HG03342 (cell line): ENCODE data around the gene JAKMIP2.

ENCODE experiments used
- ATAC-seq: cut with Tn5 transposase; IDR thresholded peaks from one replicate; pipeline ENCODE4 v1.9.1; 2021; ENCODE audit warnings: mild to moderate bottlenecking, moderate library complexity; ENCODE audit not compliant: unreplicated experiment

Gene JAKMIP2

DNA sequence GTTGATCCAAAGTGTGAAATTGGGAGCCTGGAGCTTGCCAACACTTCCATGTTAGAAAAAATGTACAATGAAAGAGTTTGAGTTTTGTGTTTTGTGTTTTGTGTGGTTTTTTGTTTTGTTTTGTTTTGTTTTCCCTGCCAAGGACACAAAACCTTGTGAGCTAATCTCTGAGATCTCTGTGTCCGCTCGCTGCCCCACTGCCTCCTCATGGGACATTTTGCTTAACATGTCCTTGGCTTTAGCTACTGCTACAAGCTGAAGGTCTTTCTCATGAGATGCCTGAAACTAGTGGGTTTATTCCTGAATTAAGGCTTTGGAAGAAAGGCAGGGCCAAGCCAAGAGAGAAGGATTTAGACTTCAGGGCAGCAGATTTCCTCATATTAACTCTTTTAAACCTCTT lies 7.3 kb upstream of the JAKMIP2 start:
- ATAC-seq: no peak

DNA sequence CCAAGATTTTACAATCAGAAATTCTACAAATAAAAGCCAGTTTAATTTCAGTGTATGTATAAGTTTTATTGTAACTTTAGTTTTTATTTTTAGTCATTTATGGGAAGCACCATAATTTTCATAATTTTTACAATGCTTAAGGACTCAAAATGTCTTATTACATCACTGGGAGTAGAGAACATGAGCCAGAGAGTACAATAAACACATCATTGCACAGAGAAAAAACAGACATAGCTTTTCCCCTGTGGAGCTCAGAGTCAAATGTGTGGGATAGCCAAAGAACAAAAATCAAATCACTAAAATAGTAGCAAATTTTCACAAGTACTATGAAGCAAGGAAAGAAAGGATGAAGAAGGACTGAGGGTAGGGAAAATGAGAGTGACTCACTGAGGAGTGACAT lies 5.5 kb upstream of the JAKMIP2 start:
- ATAC-seq: no peak

DNA sequence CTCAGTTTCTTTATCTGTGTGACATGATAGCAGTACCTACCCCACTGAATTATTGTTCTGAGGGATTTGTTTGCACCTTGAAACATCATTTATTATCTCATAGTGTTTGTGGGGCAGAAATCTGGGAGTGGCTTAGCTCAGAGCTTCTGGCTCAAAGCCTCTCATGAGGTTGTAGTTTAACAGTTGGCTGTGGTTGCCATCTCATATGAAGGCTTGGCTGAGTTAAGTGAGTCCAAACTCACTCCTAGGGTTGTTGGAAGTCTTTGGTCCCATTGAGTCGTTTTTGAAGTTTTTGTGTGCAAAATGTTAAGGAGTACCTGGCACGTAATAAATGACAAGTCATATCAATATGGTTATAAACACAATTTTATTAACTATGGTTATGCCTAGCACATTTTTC lies 3.6 kb upstream of the JAKMIP2 start:
- no peak for ATAC-seq

DNA sequence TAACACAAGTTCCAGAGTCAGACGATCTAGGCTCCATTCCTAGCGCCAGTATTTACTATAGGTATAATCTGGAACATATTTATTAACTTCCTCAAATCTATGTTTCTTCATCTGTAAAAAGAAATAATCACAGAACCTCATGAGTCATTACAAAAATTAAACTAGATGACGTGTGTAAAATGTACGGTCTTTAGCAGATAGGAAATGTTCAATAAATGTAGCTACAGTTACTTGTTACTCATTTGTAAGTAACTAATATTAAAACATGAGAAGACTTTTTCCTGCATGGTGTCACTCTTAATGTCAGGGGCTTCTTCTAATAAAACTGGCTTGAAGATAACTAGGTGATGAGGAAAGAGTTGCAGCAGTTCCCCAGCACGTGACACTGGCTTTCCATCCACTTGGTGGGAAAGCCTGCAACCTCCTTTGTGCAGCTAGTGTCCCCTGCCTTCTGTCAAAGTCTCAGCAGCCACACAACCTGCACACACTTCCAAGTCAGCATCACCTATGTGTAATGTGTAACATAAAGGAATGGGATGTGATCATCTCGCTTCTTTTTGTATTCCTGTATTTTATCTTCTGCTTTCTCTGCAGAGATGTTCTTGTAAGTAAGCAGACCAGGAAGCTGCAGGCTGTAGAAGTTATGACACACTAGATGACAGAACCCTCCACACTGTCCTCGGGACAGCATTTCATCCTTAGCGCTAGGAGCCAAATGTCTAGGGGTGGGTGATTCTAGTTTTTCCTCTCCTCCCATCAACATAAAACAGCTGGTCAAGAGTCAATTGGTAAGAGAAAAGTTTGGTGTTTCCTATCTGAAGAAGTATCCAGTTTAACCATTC lies 1.8 kb upstream of the JAKMIP2 start:
- ATAC-seq: no peak

DNA sequence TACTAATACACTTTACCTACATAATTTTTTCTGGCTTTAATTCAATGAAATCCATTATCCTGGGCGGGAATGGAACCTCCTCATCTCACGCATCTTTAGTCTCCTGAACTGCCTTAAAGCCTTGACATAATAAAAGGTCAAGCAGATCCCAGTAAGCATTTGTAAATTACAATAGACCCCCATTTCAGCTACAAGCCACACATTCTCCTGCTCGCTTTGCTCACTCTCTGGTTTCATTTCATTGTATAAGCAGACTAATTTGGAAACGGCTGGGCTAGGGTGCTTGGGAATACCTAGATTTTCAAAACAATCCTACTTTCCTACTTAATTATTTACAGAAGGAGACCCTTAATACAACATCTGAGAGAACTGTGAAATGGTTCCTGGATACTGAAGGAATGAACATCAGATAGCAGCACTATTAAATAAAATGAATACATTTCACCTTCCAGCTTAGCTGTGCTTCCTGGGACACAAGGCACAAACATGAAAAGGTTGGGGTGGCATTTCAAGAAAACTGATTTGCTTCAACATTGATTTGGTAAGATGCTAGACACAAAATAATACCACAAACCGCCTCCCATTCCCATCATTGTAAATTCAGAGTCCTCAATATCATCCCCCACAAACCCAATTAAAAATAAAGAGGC lies 1.5 kb downstream of the JAKMIP2 start:
- no peak for ATAC-seq

DNA sequence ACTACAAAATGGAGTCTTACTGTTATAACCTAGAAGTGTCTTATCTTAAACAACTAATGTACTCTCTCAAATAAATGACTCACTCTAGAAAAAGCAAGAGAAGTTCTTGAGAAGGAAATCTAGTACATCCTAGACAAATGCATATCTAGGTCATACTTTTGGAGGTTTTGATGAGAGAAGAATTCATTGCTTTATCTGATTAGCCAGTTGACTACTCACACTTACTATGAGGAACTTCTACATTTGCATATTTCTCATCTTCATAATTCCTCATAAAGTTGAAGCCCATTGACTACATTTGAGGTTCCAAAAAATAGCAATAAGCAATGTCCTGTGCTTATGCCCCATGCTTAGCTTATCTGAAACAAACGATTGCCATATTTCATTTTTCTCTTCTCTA lies 2.8 kb downstream of the JAKMIP2 start:
- no peak for ATAC-seq

DNA sequence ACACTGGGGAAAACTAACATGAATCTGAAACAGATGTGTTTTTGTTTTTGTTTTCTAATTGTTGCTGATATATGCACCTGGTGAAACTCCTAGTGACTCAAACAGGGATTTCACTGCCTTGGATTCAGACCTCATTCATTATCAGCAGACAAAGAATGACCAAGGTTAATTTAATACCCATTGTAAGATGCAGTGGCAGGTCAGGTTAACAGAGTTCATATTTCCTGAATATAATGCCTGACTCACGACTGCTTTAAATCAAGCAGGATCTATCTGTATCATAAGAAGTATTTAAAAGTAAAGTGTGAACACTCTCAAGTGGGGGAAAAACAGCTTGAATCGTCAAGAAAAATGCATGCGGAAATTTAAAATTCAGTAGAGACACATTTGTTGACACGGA lies 5.5 kb downstream of the JAKMIP2 start:
- ATAC-seq: no peak

DNA sequence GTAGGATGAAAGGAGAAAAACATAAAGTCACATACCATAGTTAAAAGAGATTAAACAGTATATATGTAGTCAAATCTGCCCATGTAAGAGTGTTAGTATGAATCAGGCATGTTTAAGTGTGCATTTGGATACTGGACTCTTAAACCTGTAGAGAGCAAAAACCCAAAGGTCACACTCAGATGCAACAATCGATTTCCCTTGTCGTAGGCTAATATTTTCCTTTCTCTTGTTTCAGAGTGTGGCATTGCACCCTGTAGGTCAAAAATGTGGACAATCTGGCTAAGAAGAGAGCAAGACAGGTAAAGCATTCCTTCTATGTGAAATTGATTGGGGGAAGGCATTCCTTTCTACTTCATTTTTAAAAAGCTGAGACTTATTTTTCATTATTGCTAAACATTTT lies 8.9 kb downstream of the JAKMIP2 start:
- no peak for ATAC-seq

DNA sequence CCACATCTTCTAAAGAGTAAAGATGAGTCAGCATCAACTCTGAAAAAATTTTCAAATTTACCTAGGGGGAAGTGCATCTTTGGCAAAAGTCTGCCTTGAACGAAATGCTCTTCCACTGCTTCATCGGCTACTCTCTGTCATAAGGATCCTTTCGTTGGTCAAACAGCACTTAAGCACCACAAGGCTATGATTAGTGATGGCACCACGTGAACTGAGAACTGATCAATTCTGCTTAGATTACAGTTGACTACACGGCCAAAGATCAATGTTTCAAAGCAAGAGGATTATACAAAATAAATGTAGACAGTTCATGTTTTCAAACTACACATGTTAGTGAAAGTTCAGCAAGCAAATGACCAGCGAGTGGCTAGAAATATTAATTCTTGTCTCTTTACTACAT lies 9.4 kb downstream of the JAKMIP2 start:
- no peak for ATAC-seq

DNA sequence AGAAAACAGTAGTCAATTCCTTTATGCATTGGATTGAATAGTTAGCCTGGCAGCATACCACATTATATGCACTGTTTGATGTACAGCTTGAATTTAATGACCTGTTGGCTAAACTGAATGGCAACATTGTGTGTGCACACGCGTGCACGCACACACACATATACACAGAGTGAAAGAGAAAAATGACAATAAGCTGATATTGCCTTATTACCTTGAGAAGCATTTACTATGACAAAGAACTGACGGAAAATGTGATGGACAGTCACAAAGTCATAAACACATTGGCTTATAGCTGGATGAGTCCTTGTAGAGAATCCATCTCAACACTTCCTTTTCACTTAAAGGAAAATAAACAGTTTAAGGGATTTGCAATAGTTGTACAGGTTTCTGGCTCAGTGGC lies 15.5 kb downstream of the JAKMIP2 start:
- ATAC-seq: no peak

DNA sequence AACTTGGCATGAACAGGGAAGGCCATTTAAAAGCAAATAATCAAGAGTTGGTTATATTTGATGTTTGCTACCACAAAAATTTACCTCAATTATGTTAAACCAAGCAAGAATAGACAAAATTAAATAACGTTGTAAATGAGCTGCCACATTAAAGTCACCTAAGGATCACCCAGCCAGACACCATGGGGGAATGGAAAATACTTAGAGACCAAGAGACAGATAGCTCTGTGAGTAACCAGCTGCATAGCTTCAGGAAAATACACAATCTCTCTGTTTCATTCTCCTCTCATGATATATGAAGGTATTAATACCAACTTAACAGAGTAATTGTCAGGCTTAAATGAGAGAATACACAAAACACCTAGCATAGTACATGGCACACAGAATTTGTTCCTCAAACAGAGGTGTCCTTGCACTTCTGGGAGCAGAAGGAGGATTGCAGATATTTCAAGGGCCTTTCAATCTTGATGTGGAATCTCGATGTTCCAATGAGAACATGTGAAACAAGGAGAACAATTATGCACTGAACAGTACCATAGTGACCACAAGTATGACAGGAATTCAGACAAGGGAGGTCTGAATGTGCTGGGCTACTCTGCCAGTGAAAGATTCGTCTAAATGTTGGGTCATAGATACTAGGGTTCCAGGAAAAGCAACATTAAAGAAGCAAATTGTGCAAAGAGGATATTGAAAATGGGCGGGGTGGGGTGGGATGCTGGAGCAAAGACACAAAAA lies 18.6 kb downstream of the JAKMIP2 start:
- no peak for ATAC-seq

DNA sequence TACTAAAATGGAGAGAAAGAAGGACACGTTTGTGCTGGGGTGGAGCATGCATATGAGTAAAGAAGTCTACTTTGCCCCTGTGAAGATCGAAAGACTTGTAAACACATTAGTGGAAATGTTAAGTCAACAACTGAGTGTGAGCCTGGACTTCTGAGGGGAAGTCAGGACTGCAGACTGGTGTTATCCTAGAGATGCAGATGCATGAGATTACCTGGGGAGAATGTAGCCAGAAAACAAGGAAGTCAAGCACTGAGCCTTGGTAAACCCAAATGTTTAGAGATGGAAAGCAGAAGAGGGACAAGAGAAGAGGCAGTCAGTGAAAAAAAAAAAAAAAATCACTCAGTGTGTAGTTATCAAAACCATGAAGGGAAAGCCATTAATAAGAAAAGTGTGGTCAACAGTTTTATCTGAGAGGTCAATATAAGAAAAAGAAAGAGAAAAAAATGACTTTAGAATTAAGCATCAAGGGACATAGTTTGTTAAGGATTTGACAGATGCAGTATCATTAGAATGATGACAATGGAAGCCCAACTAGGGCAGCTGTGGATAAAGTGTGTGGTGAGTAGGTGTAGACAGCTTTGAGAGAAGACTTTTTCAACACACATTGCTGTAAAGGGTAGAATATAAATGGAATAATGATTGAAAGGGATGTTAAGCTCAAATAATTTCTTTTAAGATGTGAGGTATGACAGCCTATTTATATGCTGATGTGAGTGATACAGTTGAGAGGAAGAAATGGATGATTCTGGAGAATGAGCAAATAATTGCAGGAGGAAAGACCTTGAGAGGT lies 22.2 kb downstream of the JAKMIP2 start:
- ATAC-seq: no peak

DNA sequence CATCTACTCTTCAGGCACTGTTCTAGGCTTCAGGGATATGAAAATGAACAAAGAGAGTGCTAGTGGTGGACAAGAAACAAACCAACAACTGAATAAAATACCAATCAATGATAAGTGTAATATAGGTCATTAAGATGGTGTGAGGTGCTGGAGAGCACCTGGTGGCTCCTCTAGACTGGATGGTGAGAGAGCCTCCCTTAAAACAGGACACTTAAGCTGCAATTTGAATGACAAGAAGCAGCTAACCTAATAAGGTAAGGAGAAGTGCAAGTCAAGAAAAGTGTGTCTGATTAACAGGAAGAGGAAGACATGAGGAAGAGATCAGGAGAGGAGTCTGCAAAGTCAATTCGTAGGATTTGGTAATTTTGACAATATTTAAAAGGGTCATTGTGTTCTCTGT lies 23.1 kb downstream of the JAKMIP2 start:
- ATAC-seq: no peak

DNA sequence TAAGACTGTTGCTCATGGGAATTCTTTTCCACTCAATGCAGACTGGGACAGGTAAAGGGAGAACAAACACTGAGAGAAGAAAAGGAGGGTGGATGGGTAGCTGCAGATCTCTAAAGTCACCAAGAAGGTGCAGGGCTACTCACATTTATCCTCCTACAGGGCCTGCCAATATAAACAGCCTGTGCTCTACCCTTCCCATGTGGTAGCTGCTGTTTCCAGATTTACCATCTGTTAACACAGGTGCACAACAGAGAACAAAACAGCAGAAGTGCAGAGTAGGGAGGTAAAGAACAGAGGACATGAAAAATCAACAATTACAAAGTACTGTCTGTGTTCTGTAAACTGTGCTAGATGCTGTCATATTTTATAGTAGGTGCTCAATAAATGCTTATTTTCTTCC lies 26.0 kb downstream of the JAKMIP2 start:
- ATAC-seq: no peak

DNA sequence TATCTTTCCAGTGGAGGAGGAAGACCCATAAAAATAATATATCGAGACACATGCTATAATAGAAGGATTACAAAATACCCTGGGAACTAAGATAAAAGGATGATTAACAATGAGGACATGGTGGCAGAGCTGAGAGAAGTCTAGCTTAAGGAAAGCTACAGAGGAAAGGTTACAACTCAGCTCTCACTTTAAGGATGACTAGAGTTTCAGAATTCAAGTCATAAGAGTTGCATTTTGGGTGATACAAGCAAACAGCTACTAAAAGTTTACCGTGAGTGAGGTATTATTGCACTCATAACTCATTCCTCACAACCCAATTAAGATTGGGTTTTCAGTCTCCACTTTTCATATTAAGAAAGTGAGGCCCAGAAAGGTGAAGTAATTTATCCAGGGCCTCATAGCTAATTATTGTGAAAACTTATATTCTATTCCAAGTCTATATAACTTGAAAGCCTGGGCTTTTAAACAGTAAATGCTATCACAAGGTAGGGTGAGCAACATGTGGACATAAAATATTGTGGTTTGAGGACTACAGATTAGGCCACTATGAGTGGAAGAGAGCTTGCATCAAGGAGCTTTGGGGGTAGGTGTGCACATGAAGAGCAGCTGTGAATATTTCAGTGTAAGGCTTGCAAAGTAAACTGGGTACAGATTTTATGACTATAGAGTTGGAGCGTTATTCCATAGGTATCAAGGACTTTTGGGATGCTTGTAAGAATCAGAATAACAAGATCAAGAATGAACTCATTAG lies 28.0 kb downstream of the JAKMIP2 start:
- no peak for ATAC-seq

DNA sequence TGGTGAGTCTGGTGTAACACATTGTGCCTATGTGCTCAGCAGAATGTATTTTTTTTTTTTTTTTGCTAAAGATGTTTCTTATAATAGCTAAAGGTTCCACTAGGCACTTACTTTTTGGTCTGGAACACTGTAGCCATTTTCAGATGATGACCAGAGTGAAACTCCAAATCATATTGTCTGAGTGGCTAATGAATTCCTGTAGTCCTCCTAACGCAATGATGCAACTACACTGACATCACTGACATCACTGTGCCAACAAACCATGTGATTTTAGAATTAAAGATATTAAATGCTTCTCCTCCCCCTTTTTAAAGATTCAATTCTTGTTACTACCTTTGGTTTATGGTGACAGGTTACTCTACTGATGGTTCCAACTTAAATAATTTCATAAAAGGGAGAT lies 28.8 kb downstream of the JAKMIP2 start:
- no peak for ATAC-seq

DNA sequence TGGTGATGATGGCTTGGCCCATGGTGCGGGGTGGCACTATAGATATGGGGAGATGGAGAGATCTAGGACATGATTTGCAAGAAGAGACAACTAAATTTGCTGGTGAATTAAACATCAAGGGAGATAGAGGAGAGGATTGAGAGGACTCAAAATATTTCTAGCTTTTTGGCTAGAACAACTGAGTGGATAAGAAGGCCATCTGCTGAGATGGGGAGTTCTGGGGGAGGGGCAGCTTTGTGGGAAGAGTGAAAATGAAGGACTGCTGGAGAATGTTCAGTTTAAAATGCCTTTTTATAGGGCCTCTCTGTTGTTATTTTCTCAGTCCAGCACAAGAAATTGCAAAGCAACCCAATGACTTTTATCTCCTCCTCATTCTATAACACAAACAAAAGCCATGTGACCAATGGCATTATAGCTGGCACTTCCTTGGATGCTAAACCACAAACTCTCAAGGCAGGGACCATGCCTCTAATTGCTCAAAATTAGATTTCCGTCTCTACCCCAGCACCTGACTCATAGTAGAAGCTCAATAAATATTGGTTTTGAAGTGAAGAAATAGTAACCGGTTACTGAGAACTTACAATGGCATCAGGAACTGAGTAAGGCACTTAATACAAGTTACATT lies 29.8 kb downstream of the JAKMIP2 start:
- ATAC-seq: no peak

DNA sequence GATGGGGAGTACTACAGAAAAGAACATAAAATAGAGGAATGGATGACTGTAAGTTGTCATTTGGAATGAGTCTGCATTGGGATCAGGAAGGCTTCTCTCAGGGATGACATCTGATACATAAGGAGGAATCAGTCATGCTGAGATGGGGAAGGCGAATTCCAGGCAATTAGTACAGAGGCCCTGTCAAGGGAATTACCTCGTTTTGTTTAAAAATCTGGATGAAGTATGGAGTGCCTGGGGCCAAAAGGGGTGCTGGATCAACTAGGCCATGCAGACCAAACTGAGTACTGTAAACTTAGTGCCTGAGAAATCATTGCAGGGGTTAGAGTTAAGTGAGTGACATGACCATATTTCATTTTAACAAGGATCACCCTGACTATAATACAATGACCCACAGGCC lies 30.5 kb downstream of the JAKMIP2 start:
- ATAC-seq: no peak

DNA sequence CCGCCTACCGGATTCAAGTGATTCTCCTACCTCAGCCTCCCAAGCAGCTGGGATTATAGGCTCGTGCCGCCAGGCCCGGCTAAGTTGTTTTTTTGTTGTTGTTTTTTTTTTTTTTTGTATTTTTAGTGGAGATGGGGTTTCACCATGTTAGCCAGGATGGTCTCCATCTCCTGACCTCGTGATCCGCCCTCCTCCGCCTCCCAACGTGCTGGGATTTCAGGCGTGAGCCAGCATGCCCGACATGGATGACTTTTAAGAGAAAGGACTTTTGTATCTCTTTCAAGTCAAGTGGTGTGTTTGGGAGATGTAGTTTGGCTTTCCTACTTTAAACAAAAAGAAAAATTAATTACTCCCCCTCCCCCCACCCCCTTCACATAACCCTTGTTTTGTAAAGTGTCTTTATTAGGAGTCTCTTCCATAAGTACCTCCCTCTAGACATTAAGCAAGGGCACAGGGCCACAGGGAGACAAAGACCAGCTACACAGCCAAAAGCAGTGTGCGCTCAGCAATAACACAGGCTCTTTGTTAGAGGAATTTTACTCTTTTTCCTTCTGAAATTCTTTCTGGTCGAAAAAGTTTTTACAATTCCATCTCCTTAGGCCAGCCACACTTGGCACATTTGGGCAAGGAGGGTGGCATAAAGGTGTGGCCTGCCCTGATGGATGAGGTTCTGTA lies 31.2 kb downstream of the JAKMIP2 start:
- ATAC-seq: no peak
